ENCODE data around the gene RACGAP1. TPM values are rescaled to one million over a fixed set of nuclear protein-coding genes. Genes with fewer than 3 reads are reported as not detected.

RACGAP1 gene
- total RNA-seq, 1 experiment from 2014 or later, result 112 TPM

DNA sequence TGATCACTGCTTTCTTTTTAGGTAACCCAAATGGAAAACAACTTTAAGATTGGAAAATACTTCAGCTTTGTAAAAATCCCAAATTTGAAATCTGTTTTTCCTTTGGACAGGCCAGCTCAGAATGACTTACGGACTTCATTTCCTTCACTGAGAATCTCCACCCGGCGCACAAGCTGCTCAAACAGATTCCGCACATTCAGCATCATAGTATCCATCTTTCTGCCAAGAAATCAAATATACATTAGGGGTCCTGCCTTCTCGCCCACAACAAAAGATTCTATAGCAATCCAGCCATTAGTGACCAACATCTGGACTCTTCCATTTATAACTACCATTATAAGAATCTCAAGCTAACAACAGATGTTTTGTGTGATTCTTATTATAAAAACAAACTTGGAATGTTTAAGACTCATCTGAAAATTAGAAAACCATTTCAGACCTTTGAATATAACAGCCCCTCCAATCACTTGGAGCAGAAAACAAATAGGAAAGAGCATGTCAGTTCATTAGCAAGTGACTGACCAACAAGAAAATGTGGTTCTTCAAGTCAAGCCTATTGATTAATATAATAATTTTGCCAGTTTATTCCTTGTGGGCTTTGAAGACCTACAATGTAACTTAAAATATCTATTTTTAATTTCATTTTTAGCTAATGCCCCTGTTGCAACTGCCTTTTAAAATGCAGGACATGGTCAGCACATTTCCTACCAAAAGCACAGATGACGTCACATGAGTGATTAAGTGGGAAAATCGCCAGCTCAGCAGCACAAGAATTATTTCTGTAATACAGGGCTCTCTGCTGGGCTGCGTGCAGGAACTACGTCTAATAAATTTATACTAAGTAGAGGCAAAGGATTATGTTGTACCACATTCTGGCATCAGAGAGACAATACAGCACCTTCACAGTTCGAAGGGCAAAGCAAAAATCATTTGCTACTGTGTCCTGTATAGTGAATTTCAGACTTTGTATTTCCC lies 8.5 kb downstream of the RACGAP1 start:
- Histone ChIP-seq H3K36me3 (ENCODE audit: low read depth) (0 out of 2 replicates have a peak, but pooled peaks cover 8% of the 10 kb centered on the region), H2AFZ (no peak overlapping the region), H3F3A (ENCODE audit: insufficient read depth, low read depth) (0 out of 2 replicates have a peak, but pooled peaks cover 1% of the 10 kb centered on the region), H3K79me2 (ENCODE audit: low read depth) (peaks cover 61% of the 10 kb centered on the region), H4K20me1 (ENCODE audit: insufficient read depth) (0 out of 2 replicates have a peak, but pooled peaks cover 6% of the 10 kb centered on the region), H3K9me3 (ENCODE audit: insufficient read depth, low read depth) (no peaks in the 10 kb centered on the region), H3K27ac (no peak overlapping the region), H3K4me2 (no peak overlapping the region), H3K4me1 (replicated peaks; ENCODE audit: insufficient read depth) (no peaks in the 10 kb centered on the region), H3K27me3 (ENCODE audit: insufficient read depth, low read depth) (no peaks in the 10 kb centered on the region), H3K4me3 (no peak overlapping the region), H3K9me2 (ENCODE audit: insufficient read depth) (no peaks in the 10 kb centered on the region)
- TF ChIP-seq CTCF (conservative IDR thresholded peaks at IDR 0.05) (no peak), EZH2 (IDR thresholded peaks at IDR 0.05; ENCODE audit: low read depth) (no peak)
- ChIA-PET CTCF (no interaction called here), POLR2A (ENCODE audit: unreplicated experiment) (no interaction called here)
- no TSS peak for BruUV-seq (replicated peaks)
- DNase-seq, result no peak
- intact Hi-C loops (cut with micrococcal nuclease; ENCODE audit: unreplicated experiment), result no loop called here

GRCh38 chr12:50014342-50014741 lies 11.0 kb downstream of the RACGAP1 start:
- intact Hi-C loops (cut with micrococcal nuclease; ENCODE audit: unreplicated experiment), result loop anchor here (2.0 kb wide), 1 partner anchor 20 kb away; no protein-coding TSS in a partner anchor
- TF ChIP-seq CTCF (conservative IDR thresholded peaks at IDR 0.05) (no peak), EZH2 (IDR thresholded peaks at IDR 0.05; ENCODE audit: low read depth) (no peak)
- Histone ChIP-seq H3K27me3 (ENCODE audit: insufficient read depth, low read depth) (no peaks in the 10 kb centered on the region), H3K36me3 (ENCODE audit: low read depth) (0 out of 2 replicates have a peak, but pooled peaks cover 8% of the 10 kb centered on the region), H3K9me3 (ENCODE audit: insufficient read depth, low read depth) (no peaks in the 10 kb centered on the region), H3F3A (ENCODE audit: insufficient read depth, low read depth) (no peaks in the 10 kb centered on the region), H3K4me3 (no peak overlapping the region), H2AFZ (no peak overlapping the region), H3K4me1 (replicated peaks; ENCODE audit: insufficient read depth) (no peaks in the 10 kb centered on the region), H3K4me2 (no peak overlapping the region), H3K79me2 (ENCODE audit: low read depth) (peaks cover 38% of the 10 kb centered on the region), H3K9me2 (ENCODE audit: insufficient read depth) (no peaks in the 10 kb centered on the region), H4K20me1 (ENCODE audit: insufficient read depth) (0 out of 2 replicates have a peak, but pooled peaks cover 6% of the 10 kb centered on the region), H3K27ac (no peak overlapping the region)
- CTCF ChIA-PET, result no interaction called here
- DNase-seq, result no peak
- POLR2A ChIA-PET (ENCODE audit: unreplicated experiment), result no interaction called here
- no TSS peak for BruUV-seq (replicated peaks)

GRCh38 chr12:50013361-50014147 lies 11.7 kb downstream of the RACGAP1 start:
- peaks cover 30% of the 10 kb centered on the region for H3K79me2 ChIP-seq (ENCODE audit: low read depth)
- no TSS peak for BruUV-seq (replicated peaks)
- TF ChIP-seq EZH2 (IDR thresholded peaks at IDR 0.05; ENCODE audit: low read depth) (no peak), CTCF (conservative IDR thresholded peaks at IDR 0.05) (no peak)
- no peaks in the 10 kb centered on the region for H3K9me2 ChIP-seq (ENCODE audit: insufficient read depth)
- H3K36me3 ChIP-seq (ENCODE audit: low read depth), result 0 out of 2 replicates have a peak, but pooled peaks cover 8% of the 10 kb centered on the region
- no peaks in the 10 kb centered on the region for H4K20me1 ChIP-seq (ENCODE audit: insufficient read depth)
- no peak overlapping the region for H3K4me2 ChIP-seq
- H3K4me1 ChIP-seq (replicated peaks; ENCODE audit: insufficient read depth), result no peaks in the 10 kb centered on the region
- no peak overlapping the region for H2AFZ ChIP-seq
- H3F3A ChIP-seq (ENCODE audit: insufficient read depth, low read depth), result no peaks in the 10 kb centered on the region
- no peaks in the 10 kb centered on the region for H3K9me3 ChIP-seq (ENCODE audit: insufficient read depth, low read depth)
- DNase-seq, result no peak
- CTCF ChIA-PET, result no interaction called here
- POLR2A ChIA-PET (ENCODE audit: unreplicated experiment), result no interaction called here
- no peak overlapping the region for H3K4me3 ChIP-seq
- H3K27ac ChIP-seq, result no peak overlapping the region
- intact Hi-C loops (cut with micrococcal nuclease; ENCODE audit: unreplicated experiment), result loop anchor here (2.0 kb wide), 1 partner anchor 19 kb away; no protein-coding TSS in a partner anchor
- H3K27me3 ChIP-seq (ENCODE audit: insufficient read depth, low read depth), result no peaks in the 10 kb centered on the region

Data from PC-9 (cell line).